Measurements from ENCODE around the gene APOBEC3F. TPM values are rescaled to one million over a fixed set of nuclear protein-coding genes. Genes with fewer than 3 reads are reported as not detected.
A peak's percentile ranks its signal among the peaks of the same experiment; 100 is the strongest.

APOBEC3F gene
- total and polyA plus RNA-seq, 2 of the 13 experiments (the other 11 are each of a cell fraction or from before 2014, with no cell fraction given), result 2.9 to 3.7 TPM

DNA sequence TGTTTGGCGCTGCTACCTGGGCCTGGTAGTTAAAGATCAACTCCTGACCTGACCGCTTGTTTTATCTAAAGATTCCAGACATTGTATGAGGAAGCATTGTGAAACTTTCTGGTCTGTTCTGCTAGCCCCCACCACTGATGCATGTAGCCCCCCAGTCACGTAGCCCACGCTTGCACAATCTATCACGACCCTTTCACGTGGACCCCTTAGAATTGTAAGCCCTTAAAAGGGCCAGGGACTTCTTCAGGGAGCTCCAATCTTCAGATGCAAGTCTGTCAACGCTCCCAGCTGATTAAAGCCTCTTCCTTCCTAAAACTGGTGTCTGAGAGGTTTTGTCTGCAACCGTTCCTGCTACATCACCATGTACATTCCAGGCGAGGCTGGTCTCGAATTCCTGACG, 15.0 kb downstream of the APOBEC3F start:
- ChIA-PET CTCF (ENCODE audit: low intra/inter-chr PET ratio, low total read pairs) (no interaction called here), POLR2A (no interaction called here)
- no peaks in the 10 kb centered on the region for H3K36me3 ChIP-seq (replicated peaks in 1 of 2; ENCODE audit: control insufficient read depth in 1 of 2, insufficient read depth in 2 of 2, low read length in 2 of 2)
- 0 out of 2 replicates have a peak overlapping the region, but pooled peaks have one; percentile 1 for H3K4me2 ChIP-seq (ENCODE audit: low read depth, low read length)
- intact Hi-C loops (cut with micrococcal nuclease; ENCODE audit: unreplicated experiment) (no loop called here), in situ Hi-C loops (cut with HindIII; ENCODE audit: extremely low pct_ligation_motif_present, low pct_unique_long_range_greater_than_20kb) (no loop called here)
- no peak overlapping the region for H2AFZ ChIP-seq (ENCODE audit: low read length)
- FAIRE-seq (peak; percentile 4), ATAC-seq (peak; percentile 41; the same call in 1 of the 3 replicates), DNase-seq (ENCODE audit: low spot score) (peak; percentile 23)
- H3K79me2 ChIP-seq (ENCODE audit: insufficient read depth, low read length), result no peaks in the 10 kb centered on the region
- WGBS (ENCODE audit: low lambda C conversion rate), result 42% methylated on average over 9 of the region's 11 CpGs
- H3K27me3 ChIP-seq (ENCODE audit: control insufficient read depth in 1 of 2, insufficient read depth in 2 of 2, low read length in 2 of 2), result peaks cover 0 to 4% of the 10 kb centered on the region in 2 experiments; a peak in 2 of 5 replicates
- no TSS peak for BruUV-seq (replicated peaks)
- H3K27ac ChIP-seq (ENCODE audit: extremely low read length, insufficient read depth, low read length), result no peak overlapping the region
- no peaks in the 10 kb centered on the region for H4K20me1 ChIP-seq (ENCODE audit: insufficient read depth, low read length)
- peaks cover 19% of the 10 kb centered on the region for H3K4me1 ChIP-seq (ENCODE audit: insufficient read depth, low read length)
- H3K9me3 ChIP-seq (ENCODE audit: low read length), result peaks cover 14% of the 10 kb centered on the region
- H3K9ac ChIP-seq (ENCODE audit: insufficient read depth, low read depth, low read length), result no peak overlapping the region
- H3K4me3 ChIP-seq (replicated peaks in 1 of 3; ENCODE audit: insufficient read depth in 1 of 3, low read depth in 2 of 3, low read length in 3 of 3), result no peak overlapping the region
- TF ChIP-seq TCF12 (IDR thresholded peaks at IDR 0.05) (no peak), TCF12 (CRISPR knock-in tag; IDR thresholded peaks at IDR 0.05) (0 out of 2 replicates have a peak, but pooled peaks have one; percentile 29), ZNF607 (CRISPR knock-in tag; IDR thresholded peaks at IDR 0.05; ENCODE audit: borderline replicate concordance) (no peak), PHF20 (CRISPR knock-in tag; IDR thresholded peaks at IDR 0.05) (no peak), MEIS2 (CRISPR knock-in tag; IDR thresholded peaks at IDR 0.05) (no peak), RFX1 (IDR thresholded peaks at IDR 0.05) (no peak), ZBTB7B (CRISPR knock-in tag; IDR thresholded peaks at IDR 0.05) (peak; percentile 56; the same call in 1 of the 2 replicates), HNF1A (IDR thresholded peaks at IDR 0.05; ENCODE audit: low read depth) (peak; percentile 61), HNF1A (CRISPR knock-in tag; IDR thresholded peaks at IDR 0.05; ENCODE audit: borderline replicate concordance) (no peak), PLSCR1 (CRISPR knock-in tag; IDR thresholded peaks at IDR 0.05; ENCODE audit: borderline replicate concordance) (no peak), ZSCAN22 (CRISPR knock-in tag; IDR thresholded peaks at IDR 0.05) (no peak), SOX6 (IDR thresholded peaks at IDR 0.05) (no peak), SOX6 (CRISPR knock-in tag; IDR thresholded peaks at IDR 0.05) (peak; percentile 38), ADNP (CRISPR knock-in tag; IDR thresholded peaks at IDR 0.05) (no peak)
- TF ChIP-seq, protein P1, sequence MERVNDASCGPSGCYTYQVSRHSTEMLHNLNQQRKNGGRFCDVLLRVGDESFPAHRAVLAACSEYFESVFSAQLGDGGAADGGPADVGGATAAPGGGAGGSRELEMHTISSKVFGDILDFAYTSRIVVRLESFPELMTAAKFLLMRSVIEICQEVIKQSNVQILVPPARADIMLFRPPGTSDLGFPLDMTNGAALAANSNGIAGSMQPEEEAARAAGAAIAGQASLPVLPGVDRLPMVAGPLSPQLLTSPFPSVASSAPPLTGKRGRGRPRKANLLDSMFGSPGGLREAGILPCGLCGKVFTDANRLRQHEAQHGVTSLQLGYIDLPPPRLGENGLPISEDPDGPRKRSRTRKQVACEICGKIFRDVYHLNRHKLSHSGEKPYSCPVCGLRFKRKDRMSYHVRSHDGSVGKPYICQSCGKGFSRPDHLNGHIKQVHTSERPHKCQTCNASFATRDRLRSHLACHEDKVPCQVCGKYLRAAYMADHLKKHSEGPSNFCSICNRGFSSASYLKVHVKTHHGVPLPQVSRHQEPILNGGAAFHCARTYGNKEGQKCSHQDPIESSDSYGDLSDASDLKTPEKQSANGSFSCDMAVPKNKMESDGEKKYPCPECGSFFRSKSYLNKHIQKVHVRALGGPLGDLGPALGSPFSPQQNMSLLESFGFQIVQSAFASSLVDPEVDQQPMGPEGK (CRISPR knock-in tag; IDR thresholded peaks at IDR 0.05), result peak; percentile 93
- TF ChIP-seq, protein P2, sequence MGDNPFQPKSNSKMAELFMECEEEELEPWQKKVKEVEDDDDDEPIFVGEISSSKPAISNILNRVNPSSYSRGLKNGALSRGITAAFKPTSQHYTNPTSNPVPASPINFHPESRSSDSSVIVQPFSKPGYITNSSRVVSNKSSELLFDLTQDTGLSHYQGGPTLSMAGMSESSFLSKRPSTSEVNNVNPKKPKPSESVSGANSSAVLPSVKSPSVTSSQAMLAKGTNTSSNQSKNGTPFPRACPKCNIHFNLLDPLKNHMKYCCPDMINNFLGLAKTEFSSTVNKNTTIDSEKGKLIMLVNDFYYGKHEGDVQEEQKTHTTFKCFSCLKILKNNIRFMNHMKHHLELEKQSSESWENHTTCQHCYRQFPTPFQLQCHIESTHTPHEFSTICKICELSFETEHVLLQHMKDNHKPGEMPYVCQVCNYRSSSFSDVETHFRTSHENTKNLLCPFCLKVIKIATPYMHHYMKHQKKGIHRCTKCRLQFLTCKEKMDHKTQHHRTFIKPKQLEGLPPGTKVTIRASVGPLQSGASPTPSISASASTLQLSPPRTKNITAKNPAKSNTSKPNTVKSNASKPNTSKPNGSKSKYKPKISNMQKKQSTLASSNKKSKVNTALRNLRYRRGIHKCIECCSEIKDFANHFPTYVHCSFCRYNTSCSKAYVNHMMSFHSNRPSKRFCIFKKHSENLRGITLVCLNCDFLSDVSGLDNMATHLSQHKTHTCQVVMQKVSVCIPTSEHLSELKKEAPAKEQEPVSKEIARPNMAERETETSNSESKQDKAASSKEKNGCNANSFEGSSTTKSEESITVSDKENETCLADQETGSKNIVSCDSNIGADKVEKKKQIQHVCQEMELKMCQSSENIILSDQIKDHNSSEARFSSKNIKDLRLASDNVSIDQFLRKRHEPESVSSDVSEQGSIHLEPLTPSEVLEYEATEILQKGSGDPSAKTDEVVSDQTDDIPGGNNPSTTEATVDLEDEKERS (CRISPR knock-in tag; IDR thresholded peaks at IDR 0.05), result peak; percentile 56; the same call in 1 of the 2 replicates
